Activated CD8-positive, alpha-beta T cell treated with anti-CD3 and anti-CD28 coated beads for 36 hours (primary cell): ENCODE data around the gene HAUS6. TPM values are rescaled to one million over a fixed set of nuclear protein-coding genes. Genes with fewer than 3 reads are reported as not detected.
A peak's percentile ranks its signal among the peaks of the same experiment; 100 is the strongest.

Experiments
- ATAC-seq: fragments of 200-7000 bp; cut with Tn5 transposase; one replicate; pipeline ENCODE4 v1.10.0; 2021; ENCODE audit warnings: mild to moderate bottlenecking, moderate library complexity
- CTCF ChIA-PET: fragments of 350-600 bp; sonication (Branson Sonifier 250); formaldehyde crosslinking; loops from one replicate; lab custom pipeline; 2021; ENCODE audit warnings: antibody characterized with exemption; lab: Charles Lee
- POLR2A ChIA-PET: fragments of 350-600 bp; sonication (Branson Sonifier 250); formaldehyde crosslinking; loops from one replicate; lab custom pipeline; 2021; ENCODE audit warnings: antibody characterized with exemption; lab: Charles Lee
- DNase-seq: peaks from one replicate; pipeline ENCODE4 v3.0.0-alpha.2; 2020
- H3K27ac Mint-ChIP-seq: one replicate; pipeline ENCODE4 v1.8.0; 2021; ENCODE audit warnings: mild to moderate bottlenecking, mixed read lengths
- H3K27me3 Mint-ChIP-seq: one replicate; pipeline ENCODE4 v1.8.0; 2021; ENCODE audit warnings: mixed read lengths
- H3K36me3 Mint-ChIP-seq: one replicate; pipeline ENCODE4 v1.8.0; 2021; ENCODE audit warnings: low read depth, mixed read lengths
- H3K4me1 Mint-ChIP-seq: one replicate; pipeline ENCODE4 v1.8.0; 2021; ENCODE audit warnings: low read depth, mixed read lengths
- H3K4me3 Mint-ChIP-seq: one replicate; pipeline ENCODE4 v1.8.0; 2021; ENCODE audit warnings: mild to moderate bottlenecking, moderate library complexity, mixed read lengths
- H3K9me3 Mint-ChIP-seq: one replicate; pipeline ENCODE4 v1.8.0; 2021; ENCODE audit warnings: mixed read lengths
- intact Hi-C: fragments of 100-400 bp; cut with micrococcal nuclease; formaldehyde crosslinking; loops from one replicate; pipeline ENCODE4 v1.10.0; 2022
- total RNA-seq, 2 experiments: library from RNA; stranded (reverse); gene quantifications; one replicate each; pipeline ENCODE4 v1.2.3, GENCODE V29; 2021
- TF ChIP-seq, protein P1 (sequence below): fragments of 200-600 bp; IDR thresholded peaks from one replicate; pipeline ENCODE4 v1.8.0; 2022; ENCODE audit warnings: antibody characterized with exemption, mild to moderate bottlenecking

Gene HAUS6
- total RNA-seq, 2 experiments from 2014 or later, result 30.8 to 35.8 TPM

DNA sequence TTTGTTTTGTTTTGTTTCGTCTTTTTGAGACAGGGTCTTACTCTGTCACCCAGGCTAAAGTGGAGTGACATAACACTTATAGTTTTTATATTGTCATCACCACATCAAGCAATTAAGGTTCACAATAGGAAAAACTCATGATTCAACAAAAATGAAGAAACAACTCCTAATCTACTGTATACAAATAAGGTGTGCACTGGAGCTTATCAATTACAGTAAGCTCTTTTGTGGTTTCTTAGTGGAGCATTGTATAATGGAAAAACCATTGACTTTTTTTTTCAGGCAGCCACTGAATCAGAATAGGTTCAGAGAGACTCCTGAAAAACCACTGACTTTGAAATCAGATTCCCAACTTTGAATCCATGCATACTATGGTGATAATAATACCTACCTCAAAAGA, 35.4 kb upstream of the HAUS6 start:
- ChIA-PET POLR2A (interaction anchor here (0.9 to 1.6 kb wide), 2 partner anchors 9 to 16 kb away, joined by 3 to 8 read pairs; no protein-coding TSS in a partner anchor), CTCF (interaction anchor here (0.8 to 1.0 kb wide), 2 partner anchors 18 to 326 kb away, joined by 3 read pairs; no protein-coding TSS in a partner anchor)
- TF ChIP-seq, protein P1, sequence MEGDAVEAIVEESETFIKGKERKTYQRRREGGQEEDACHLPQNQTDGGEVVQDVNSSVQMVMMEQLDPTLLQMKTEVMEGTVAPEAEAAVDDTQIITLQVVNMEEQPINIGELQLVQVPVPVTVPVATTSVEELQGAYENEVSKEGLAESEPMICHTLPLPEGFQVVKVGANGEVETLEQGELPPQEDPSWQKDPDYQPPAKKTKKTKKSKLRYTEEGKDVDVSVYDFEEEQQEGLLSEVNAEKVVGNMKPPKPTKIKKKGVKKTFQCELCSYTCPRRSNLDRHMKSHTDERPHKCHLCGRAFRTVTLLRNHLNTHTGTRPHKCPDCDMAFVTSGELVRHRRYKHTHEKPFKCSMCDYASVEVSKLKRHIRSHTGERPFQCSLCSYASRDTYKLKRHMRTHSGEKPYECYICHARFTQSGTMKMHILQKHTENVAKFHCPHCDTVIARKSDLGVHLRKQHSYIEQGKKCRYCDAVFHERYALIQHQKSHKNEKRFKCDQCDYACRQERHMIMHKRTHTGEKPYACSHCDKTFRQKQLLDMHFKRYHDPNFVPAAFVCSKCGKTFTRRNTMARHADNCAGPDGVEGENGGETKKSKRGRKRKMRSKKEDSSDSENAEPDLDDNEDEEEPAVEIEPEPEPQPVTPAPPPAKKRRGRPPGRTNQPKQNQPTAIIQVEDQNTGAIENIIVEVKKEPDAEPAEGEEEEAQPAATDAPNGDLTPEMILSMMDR, result no peak
- no peak overlapping the region for H3K27ac Mint-ChIP-seq
- peaks cover 6% of the 10 kb centered on the region for H3K4me1 Mint-ChIP-seq
- H3K9me3 Mint-ChIP-seq, result no peaks in the 10 kb centered on the region
- no peaks in the 10 kb centered on the region for H3K27me3 Mint-ChIP-seq
- intact Hi-C loops, result no loop called here
- DNase-seq (no peak), ATAC-seq (no peak)
- H3K4me3 Mint-ChIP-seq, result no peak overlapping the region
- no peaks in the 10 kb centered on the region for H3K36me3 Mint-ChIP-seq

GRCh38 chr9:19137282-19137681, 34.6 kb upstream of the HAUS6 start:
- Mint-ChIP-seq H3K27ac (no peak overlapping the region), H3K36me3 (no peaks in the 10 kb centered on the region), H3K9me3 (no peaks in the 10 kb centered on the region), H3K4me3 (no peak overlapping the region), H3K27me3 (no peaks in the 10 kb centered on the region), H3K4me1 (peaks cover 6% of the 10 kb centered on the region)
- DNase-seq, result no peak
- ATAC-seq, result no peak
- intact Hi-C loops, result no loop called here
- CTCF ChIA-PET, result interaction anchor here (0.8 to 1.4 kb wide), 4 partner anchors 19 to 328 kb away, joined by 3 read pairs; no protein-coding TSS in a partner anchor
- POLR2A ChIA-PET, result no interaction called here
- TF ChIP-seq, protein P1, result no peak

DNA sequence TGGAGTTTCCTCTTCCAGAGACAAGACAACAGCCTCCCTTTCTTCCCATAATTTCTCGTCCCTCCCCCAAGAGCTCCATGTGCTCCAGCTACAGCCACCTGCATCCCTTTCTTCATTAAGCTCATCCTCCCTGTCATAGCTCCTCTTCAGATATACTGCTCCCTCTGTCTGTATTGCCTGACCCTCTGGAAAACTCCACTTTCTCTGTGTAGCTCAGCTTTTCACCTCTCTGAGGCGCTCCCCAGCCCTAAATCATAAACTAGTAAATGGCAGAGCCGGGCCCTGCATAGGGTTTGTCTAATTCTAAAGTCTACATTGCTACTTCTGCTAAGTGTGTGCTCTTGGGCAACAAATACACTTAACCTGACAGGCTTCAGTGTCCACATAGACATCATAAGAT, 33.4 kb upstream of the HAUS6 start:
- H3K27ac Mint-ChIP-seq, result no peak overlapping the region
- POLR2A ChIA-PET, result interaction anchor here (1.5 kb wide), 1 partner anchor 18 kb away, joined by 4 read pairs; no protein-coding TSS in a partner anchor
- TF ChIP-seq, protein P1, result no peak
- H3K36me3 Mint-ChIP-seq, result no peaks in the 10 kb centered on the region
- no peaks in the 10 kb centered on the region for H3K27me3 Mint-ChIP-seq
- ATAC-seq (no peak), DNase-seq (no peak)
- H3K4me1 Mint-ChIP-seq, result peaks cover 6% of the 10 kb centered on the region
- intact Hi-C loops, result no loop called here
- CTCF ChIA-PET, result interaction anchor here (0.9 to 1.4 kb wide), 3 partner anchors 20 to 329 kb away, joined by 3 read pairs; no protein-coding TSS in a partner anchor
- H3K9me3 Mint-ChIP-seq, result no peaks in the 10 kb centered on the region
- no peak overlapping the region for H3K4me3 Mint-ChIP-seq

DNA sequence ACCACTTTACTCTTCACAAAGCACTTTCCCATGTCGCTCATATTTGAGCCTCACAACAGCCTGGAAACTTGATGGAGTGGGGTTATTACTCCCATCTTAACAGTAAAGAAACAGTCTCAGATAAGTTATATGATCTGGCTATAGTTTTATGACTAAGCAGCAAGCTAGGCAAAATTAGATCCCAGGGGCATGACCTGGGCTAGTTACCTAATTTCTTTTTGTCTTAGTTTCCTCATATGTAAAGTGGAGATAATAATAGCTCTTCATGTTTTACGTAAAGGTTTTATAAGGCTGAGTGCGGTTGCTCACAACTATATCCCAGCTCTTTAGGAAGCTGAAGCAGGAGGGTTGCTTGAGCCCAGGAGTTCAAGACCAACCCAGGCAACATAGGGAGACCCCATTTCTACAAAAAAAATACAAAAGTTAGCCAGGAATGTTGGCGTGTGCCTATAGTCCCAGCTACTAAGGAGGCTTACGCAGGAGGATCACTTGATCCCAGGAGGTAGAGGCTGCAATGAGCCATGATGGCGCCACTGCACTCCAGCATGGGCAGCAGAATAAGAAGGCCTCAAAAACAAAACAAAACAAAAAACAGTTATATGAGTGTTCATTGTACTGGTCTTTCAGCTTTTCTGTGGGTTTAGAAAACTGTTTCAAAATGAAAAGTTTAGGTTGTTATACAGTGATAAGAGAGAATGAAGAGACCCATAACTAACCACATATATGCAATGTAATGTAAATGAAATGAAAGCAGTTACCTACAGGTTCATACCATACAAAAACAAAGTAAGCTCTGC, 31.0 kb upstream of the HAUS6 start:
- POLR2A ChIA-PET, result interaction anchor here (1.0 to 1.4 kb wide), 3 partner anchors 10 to 247 kb away, joined by 3 to 5 read pairs (median 4); no protein-coding TSS in a partner anchor

More for the DNA sequence above, 31.0 kb upstream of the HAUS6 start:
- TF ChIP-seq, protein P1, result no peak
- intact Hi-C loops, result no loop called here
- CTCF ChIA-PET, result interaction anchor here (0.9 to 2.2 kb wide), 8 partner anchors 18 to 331 kb away, joined by 3 to 14 read pairs (median 3); no protein-coding TSS in a partner anchor
- no peaks in the 10 kb centered on the region for H3K27me3 Mint-ChIP-seq
- no peak overlapping the region for H3K27ac Mint-ChIP-seq
- ATAC-seq (peak; percentile 56), DNase-seq (no peak)
- H3K9me3 Mint-ChIP-seq, result no peaks in the 10 kb centered on the region
- H3K4me3 Mint-ChIP-seq, result no peak overlapping the region
- H3K4me1 Mint-ChIP-seq, result peaks cover 19% of the 10 kb centered on the region
- H3K36me3 Mint-ChIP-seq, result no peaks in the 10 kb centered on the region
